ENCODE data around the gene EIF2D.

EIF2D gene

GRCh38 chr1:206636671-206637070 lies 24.4 kb upstream of the EIF2D start:
- no peaks in the 10 kb centered on the region for H3K27me3 ChIP-seq (ENCODE audit: control insufficient read depth, insufficient read depth, low read length)
- no peaks in the 10 kb centered on the region for H3K36me3 ChIP-seq (ENCODE audit: control insufficient read depth, insufficient read depth, low read length)
- H3K4me1 ChIP-seq, result no peaks in the 10 kb centered on the region
- no peak overlapping the region for H3K9ac ChIP-seq
- TF ChIP-seq CTCF (IDR thresholded peaks at IDR 0.05), result no peak
- no peak overlapping the region for H2AFZ ChIP-seq
- no peaks in the 10 kb centered on the region for H3K9me3 ChIP-seq (ENCODE audit: control insufficient read depth, low read length)
- H3K79me2 ChIP-seq, result no peaks in the 10 kb centered on the region
- no peak overlapping the region for H3K27ac ChIP-seq
- peak overlapping the region; percentile 77 for H3K4me2 ChIP-seq (ENCODE audit: low read length)
- peak overlapping the region; percentile 88 for H3K4me3 ChIP-seq (ENCODE audit: low read depth, low read length)

- H3K79me2 ChIP-seq, result no peaks in the 10 kb centered on the region
These were observed 23.7 kb upstream of the EIF2D start for GRCh38 chr1:206635978-206636345.

GRCh38 chr1:206635080-206635977 lies 23.1 kb upstream of the EIF2D start, which contains the start of gene DYRK3:
TSS of gene DYRK3 (plus strand) at chr1:206635536. CDS start at chr1:206635704, 168 bp downstream.
- H3K9ac ChIP-seq, result no peak within 1 kb of the TSS
- peak within 1 kb of the TSS; percentile 85 for H2AFZ ChIP-seq
- H3K36me3 ChIP-seq (ENCODE audit: control insufficient read depth, insufficient read depth, low read length), result no peaks in the 10 kb centered on the region
- TF ChIP-seq CTCF (IDR thresholded peaks at IDR 0.05), result no peak
- peak within 1 kb of the TSS; percentile 32 for H3K27ac ChIP-seq
- peak within 1 kb of the TSS; percentile 77 for H3K4me2 ChIP-seq (ENCODE audit: low read length)
- no peaks in the 10 kb centered on the region for H3K27me3 ChIP-seq (ENCODE audit: control insufficient read depth, insufficient read depth, low read length)
- no peaks in the 10 kb centered on the region for H3K4me1 ChIP-seq
- H3K79me2 ChIP-seq, result no peaks in the 10 kb centered on the region
- peak within 1 kb of the TSS; percentile 88 for H3K4me3 ChIP-seq (ENCODE audit: low read depth, low read length)
- H3K9me3 ChIP-seq (ENCODE audit: control insufficient read depth, low read length), result no peaks in the 10 kb centered on the region

More at GRCh38 chr1:206635978-206636345, 23.7 kb upstream of the EIF2D start:
- no peaks in the 10 kb centered on the region for H3K9me3 ChIP-seq (ENCODE audit: control insufficient read depth, low read length)
- no peaks in the 10 kb centered on the region for H3K36me3 ChIP-seq (ENCODE audit: control insufficient read depth, insufficient read depth, low read length)
- no peaks in the 10 kb centered on the region for H3K4me1 ChIP-seq
- H3K4me2 ChIP-seq (ENCODE audit: low read length), result peak overlapping the region; percentile 77
- H3K27me3 ChIP-seq (ENCODE audit: control insufficient read depth, insufficient read depth, low read length), result no peaks in the 10 kb centered on the region
- H3K9ac ChIP-seq, result no peak overlapping the region
- peak overlapping the region; percentile 88 for H3K4me3 ChIP-seq (ENCODE audit: low read depth, low read length)
- H3K27ac ChIP-seq, result peak overlapping the region; percentile 32
- TF ChIP-seq CTCF (IDR thresholded peaks at IDR 0.05), result no peak
- peak overlapping the region; percentile 85 for H2AFZ ChIP-seq

GRCh38 chr1:206634365-206635079 lies 22.3 kb upstream of the EIF2D start:
- no peaks in the 10 kb centered on the region for H3K4me1 ChIP-seq
- no peaks in the 10 kb centered on the region for H3K9me3 ChIP-seq (ENCODE audit: control insufficient read depth, low read length)
- no peaks in the 10 kb centered on the region for H3K36me3 ChIP-seq (ENCODE audit: control insufficient read depth, insufficient read depth, low read length)
- peak overlapping the region; percentile 77 for H3K4me2 ChIP-seq (ENCODE audit: low read length)
- H3K79me2 ChIP-seq, result no peaks in the 10 kb centered on the region
- H3K9ac ChIP-seq, result no peak overlapping the region
- H2AFZ ChIP-seq, result peak overlapping the region; percentile 85
- TF ChIP-seq CTCF (IDR thresholded peaks at IDR 0.05), result peak; percentile 67
- H3K27me3 ChIP-seq (ENCODE audit: control insufficient read depth, insufficient read depth, low read length), result no peaks in the 10 kb centered on the region
- H3K27ac ChIP-seq, result peak overlapping the region; percentile 6
- H3K4me3 ChIP-seq (ENCODE audit: low read depth, low read length), result peak overlapping the region; percentile 88

Measured in parathyroid adenoma (tissue), 2 donors.